Raji (cell line): Measurements from ENCODE around the gene TRMT44.

Experiments used
- POLR2A ChIP-seq: IDR thresholded peaks from 2 replicates; pipeline ENCODE4 v1.6.1; 2011; ENCODE audit warnings: low read depth, low read length, control low read depth; ENCODE audit not compliant: insufficient read depth

The TRMT44 gene

DNA sequence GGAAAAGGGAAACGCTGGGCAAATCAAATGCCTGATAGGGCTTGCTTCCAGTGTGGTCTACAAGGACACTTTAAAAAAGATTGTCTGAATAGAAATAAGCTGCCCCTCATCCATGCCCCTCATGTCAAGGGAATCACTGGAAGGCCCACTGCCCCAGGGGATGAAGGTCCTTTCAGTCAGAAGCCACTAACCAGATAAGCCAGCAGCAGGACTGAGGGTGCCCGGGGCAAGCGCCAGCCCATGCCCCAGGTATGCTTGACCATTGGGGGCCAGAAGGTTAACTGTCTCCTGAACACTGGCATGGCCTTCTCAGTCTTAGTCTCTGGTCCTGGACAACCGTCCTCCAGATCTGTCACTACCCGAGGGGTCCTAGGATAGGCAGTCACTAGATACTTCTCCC lies 17.8 kb upstream of the TRMT44 start:
- TF ChIP-seq POLR2A = no peak

DNA sequence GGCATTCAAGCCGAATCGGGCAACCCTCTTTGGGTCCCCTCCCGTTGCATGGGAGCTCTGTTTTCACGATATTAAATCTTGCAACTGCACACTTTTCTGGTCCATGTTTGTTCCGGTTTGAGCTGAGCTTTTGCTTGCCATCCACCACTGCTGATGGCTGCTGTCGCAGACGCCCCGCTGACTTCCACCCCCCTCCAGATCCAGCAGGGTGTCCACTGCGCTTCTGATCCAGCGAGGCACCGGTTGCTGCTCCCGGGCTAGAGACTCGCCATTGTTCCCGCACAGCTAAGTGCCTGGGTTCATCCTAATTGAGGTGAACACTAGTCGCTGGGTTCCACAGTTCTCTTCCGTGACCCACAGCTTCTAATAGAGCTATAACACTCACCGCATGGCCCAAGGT lies 13.3 kb upstream of the TRMT44 start:
- TF ChIP-seq POLR2A = no peak

DNA sequence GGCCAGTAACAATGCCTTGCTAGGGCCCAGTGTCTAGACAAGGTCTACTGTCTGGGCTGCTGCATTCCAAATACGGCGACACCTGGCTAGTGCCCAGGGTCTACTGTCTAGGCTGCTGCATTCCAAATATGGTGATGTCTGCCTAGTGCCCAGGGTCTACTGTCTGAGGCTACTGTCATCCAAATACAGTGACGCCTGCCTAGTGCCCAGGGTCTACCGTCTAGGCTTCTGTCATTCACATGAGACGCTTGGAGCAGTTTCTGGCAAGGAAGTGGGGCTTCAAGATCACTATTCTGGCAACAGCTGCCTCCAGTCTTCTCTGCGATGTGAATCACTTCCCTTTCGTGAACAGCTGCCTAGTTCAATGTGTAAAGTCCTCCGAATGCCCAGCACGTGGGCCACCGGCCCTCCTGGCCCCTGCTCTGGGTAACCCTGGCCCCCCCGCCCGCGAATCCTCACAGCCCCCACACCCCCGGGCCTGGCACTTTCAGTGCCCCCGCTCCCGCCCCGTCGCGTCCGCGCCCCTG lies 12.8 kb upstream of the TRMT44 start:
- TF ChIP-seq POLR2A = no peak

DNA sequence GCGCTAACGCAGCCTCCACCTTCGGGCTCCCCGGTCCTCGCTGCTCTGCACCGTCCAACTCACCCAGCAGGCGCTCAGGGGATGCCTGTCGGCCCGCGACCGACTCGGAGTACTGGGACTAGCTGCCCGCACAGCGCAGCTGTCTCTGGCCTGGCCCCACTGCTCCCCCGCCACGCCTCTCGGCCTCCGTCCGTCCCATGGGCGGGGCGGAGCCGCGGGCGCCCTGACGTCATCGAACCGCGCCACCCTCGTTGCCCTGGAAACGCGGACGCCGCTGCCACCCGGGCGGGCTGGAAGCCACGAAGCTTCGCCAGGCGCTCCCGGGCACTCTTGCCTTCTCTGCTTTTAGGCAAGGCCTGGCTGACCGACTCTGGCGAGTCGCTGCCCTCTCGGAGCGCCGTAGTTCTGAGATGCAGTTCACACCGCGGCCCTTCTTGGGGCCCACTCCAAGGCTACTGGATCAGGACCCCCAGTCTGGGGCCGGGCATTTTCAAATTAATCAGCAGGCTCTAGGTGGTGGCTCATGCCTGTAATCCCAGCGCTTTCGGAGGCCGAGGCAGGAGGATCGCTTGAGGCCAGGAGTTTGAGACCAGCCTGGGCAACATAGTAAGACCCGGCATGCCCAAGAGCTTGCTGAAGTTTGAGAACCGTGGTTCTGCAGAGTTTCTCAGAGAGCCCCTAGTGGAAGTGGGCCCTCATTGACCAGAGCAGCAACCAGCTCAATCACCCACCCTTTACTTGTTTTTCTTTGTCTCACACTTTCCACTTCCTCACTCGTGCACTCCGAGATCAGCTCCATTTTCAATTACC lies 12.1 kb upstream of the TRMT44 start:
- peak; percentile 80 for TF ChIP-seq POLR2A

DNA sequence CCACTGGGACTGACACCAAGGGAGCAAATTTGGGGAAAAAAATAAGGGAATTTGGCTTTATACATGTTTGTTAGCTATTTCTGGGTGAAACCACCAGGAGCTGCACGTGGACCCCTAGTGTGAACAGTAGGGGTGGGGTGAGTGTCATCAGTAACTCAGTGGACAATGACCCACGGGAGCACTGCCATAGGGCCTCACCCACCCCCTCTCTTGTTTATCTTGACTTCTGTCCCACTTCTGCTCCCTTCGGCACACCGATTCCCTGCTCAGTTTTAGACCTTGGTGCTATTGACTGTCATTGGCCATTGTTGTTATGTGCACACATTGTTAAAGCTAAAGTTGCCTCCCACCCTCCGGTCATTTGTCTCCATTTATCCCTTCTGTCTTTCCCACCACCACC lies 9.0 kb upstream of the TRMT44 start:
- TF ChIP-seq POLR2A = no peak

DNA sequence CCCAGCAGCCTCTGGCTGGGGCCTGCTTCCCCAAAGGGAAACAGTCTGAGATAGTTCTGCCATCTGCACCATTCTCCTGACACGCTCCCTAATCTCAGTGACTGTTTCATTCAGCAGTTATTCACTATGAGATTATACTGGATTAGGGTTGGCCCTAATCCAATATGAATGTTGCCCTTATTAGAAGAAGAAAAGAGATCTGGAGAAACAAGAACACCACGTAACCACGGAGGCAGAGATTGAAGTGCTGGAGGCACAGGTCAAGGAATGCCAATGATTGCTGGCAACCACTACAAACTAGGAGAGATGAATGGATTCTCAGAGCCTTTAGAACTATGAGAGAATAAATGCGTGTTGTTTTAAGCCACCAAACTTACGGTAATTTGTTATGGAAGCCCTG lies 7.4 kb upstream of the TRMT44 start:
- no peak for TF ChIP-seq POLR2A

DNA sequence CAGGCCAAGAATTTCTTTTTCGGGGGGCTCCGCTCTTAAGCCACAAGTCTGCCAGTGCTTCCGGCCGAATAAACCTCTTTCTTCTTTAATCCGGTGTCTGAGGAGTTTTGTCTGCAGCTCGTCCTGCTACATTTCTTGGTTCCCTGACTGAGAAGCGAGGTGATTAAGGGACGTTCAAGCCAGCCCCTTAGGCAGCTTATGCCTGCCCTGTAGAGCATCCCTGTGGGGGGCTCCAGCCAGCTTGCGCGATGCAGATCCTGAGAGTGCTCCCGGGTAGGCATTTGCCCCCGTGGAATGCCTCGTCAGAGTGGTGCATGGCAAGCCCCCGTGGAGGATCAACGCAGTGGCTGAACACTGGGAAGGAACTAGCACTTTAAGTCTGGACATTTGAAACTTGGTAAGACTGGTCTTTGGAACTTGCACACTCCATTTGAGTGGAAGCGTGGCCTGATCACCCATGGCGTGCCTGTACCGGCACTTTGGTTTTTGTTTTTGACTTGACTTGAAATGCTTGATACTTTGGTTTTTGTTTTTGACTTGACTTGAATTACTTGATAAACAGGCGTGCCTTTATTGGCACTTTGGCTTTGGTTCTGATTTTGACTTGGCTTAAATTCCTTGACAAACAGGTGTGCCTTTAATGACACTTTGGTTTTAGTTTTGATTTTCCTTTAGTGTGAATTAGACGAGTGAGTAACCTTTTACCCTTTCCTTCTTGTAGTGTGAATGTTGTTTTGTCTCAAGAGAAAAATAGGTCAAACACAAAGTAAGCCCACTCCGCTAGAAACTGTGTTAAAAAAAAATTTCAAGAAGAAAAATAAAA lies 6.1 kb upstream of the TRMT44 start:
- TF ChIP-seq POLR2A = no peak

DNA sequence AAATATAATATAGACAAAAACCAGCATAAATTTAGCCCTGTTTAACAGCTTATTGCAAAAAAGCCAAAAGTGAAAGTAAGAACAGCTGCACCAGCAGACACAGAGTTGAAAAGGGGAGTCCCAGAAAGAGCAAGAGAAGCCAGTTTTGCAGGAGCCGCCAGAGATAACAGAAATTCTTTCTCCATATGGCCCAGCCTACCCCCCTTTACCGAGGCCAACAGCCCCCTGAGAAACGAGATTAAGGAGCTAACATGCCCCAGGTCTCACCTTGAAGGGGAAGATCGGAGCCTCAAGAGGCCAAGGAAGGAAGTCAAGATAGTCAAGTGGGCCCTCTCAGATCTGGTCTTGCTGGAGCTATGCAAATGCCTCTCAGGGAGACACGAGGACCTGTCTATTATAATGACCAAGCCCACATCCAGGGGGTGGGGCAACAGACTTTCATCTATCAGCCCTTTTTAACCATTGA lies 4.9 kb upstream of the TRMT44 start:
- peak; percentile 65 for TF ChIP-seq POLR2A

DNA sequence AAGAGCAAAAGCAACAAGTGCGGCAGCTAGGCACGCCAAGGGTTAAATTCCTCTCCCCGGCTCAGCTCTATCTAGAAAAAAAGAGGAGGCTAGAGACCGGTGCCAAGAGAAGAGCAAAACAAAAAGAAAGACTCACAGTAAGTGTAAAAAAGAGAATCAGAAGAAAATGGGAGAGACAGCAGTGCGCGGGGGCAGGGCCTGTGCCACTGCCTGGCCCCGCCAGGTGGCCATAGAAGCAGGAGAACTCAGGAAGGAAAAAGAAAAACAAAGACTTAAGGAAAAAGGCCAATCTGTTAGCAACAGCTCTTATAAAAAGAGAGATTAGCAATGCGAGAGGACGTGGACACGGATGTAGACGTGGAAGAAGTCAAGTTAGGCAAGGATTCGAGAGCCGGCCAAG lies 3.3 kb upstream of the TRMT44 start:
- no peak for TF ChIP-seq POLR2A

DNA sequence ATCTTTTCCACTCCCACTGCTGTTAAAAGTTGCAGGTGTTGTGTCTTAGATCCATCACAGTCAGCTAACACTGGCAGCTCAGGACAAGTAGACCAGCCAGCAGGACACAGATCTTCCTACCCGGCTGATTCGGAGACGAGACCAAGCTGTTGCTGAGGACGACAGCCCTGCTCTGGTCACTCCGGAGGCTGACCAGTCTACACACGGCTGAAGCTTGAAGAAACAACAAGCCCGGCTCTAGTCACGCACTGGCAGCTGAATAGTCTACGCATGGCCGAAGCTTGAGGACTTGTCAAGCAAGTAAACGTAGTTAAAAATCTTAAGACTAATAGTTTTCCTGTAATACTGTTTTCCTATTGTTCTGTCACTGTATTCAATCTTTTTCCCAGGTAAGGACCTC lies 1.8 kb upstream of the TRMT44 start:
- no peak for TF ChIP-seq POLR2A

DNA sequence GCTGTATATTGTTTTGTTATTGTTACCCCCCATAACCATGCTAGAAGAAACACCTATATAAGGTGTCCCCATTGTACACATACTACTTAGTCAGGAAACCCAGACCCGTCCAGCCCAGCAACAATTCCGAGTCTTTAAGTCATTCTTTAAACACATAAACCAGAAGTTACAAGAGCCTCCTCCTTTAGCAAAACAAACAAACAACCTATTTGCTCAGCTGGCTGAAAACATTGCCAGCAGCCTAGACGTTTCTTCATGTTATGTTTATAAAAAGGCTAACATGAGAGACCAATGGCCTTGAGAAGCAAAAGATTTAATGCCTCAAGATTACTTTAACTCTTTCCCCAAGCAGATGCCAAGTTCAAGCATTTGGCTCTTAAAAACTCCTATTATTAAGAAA lies 1.4 kb upstream of the TRMT44 start:
- TF ChIP-seq POLR2A = no peak

DNA sequence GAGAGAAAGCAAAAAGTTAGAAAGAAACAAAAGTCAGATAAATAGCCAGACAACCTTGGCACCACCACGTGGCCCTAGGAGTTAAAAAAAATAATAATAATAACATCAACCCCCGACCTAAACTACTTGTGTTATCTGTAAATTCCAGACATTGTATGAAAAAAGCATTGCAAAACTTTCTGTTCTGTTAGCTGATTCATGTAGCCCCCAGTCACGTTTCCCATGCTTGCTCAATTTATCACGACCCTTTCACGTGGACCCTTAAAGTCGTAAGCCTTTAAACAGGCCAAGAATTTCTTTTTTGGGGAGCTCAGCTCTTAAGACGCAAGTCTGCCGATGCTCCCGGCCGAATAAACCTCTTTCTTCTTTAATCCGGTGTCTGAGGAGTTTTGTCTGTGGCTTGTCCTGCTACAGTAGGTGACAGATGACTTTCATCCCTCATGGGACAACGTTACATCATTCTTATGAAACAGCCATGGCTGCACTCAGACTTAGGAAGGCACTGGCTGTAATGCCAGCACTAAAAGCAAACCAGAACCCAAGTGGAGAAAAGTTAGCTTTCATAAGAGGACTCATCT lies 574 bp upstream of the TRMT44 start:
- no peak for TF ChIP-seq POLR2A

DNA sequence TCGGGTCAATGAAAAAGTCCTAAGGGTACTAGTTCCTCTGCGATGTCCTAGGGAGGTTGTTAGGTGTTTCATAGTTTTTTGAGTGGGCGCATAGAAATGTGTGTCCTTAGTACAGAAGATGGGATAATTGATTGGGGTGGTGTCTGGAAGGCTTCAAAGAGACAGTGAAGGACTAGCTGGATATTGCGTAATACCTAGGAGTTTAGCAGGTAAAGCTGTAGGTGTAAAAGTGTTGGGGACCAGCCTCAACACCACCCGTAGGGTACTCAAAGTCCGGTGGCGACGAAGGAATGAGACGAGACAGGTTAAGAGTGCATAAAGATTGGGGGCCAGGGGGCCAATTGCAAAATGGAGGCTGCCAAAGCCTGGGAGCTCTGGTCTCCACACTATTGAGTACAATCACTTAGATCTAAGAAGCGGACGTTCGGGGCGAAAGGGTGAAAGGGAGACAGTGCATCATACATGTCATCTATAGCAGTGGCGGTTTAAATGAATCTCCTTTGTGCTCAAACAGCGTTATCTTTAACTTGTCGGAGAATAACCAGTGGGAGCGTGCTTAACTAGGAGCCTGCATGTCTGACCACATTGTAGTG lies 1.0 kb downstream of the TRMT44 start:
- no peak for TF ChIP-seq POLR2A

DNA sequence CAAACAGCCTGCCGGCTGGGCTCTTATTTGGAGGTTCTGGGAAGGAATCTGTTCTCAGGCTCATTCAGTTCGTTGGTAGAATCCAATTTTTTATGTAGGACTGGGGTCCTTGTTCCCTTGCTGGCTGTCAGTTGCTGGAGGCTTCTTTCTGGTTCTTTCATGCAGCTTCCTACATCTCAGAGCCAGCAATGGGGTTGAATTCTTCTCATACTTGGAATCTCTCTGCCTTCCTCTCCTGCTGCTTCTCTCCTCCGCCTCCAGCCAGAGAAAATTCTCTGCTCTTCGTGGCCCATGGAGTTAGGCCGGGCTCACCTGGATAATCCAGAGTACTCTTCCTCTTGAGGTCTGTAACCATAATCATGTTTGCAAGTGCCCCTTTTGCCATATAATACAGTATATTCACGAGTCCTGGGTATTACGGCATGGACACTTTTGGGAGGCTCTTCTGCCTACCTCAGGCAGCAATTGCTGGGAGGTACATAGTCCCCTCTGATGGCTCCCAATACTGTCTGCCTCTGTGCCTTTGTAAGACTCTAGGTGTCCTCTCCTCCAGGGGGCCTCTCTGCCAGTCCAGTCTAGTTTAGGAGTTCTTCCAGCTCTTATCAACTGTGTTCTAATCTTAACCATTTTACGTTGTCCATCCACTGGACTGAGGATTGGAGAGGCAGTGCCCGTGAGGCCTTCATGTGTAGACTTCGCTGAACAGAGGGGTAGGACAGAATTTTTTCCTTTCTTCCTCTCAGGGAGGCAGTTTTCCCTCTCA lies 2.2 kb downstream of the TRMT44 start:
- TF ChIP-seq POLR2A = no peak
